Pancreas (tissue), 10 donors: ENCODE results near the gene CALCR. TPM values are rescaled to one million over a fixed set of nuclear protein-coding genes. Genes with fewer than 3 reads are reported as not detected.
"Not testable (repeated sequence)": the region's sequence is repeated elsewhere in the genome, so short reads cannot be mapped to it uniquely, and the experiment has no call there.

Source experiments
- ATAC-seq, 4 donors: fragments of 200-7000 bp; cut with Tn5 transposase; one replicate each; pipeline versions ENCODE4 v1.8.0 to v1.9.1; 2020; ENCODE audit warnings: mild to moderate bottlenecking in 4 of 4, moderate library complexity in 4 of 4
- DNase-seq, 6 donors: peaks; one replicate each; pipeline ENCODE4 v3.0.0-alpha.2; 2020
- FAIRE-seq: peaks from 2 replicates; lab custom pipeline; 2012; peaks lifted over from hg19 to GRCh38; lab: Jason Lieb, UNC
- H3K27ac ChIP-seq, 4 donors: fragments of 200-600 bp; sonication (generic); 1 replicate in 3 of 4; 2 replicates in 1 of 4; pipeline versions ENCODE4 v1.5.0 to v1.8.0; 2020
- H3K27me3 ChIP-seq, 4 donors: fragments of 200-600 bp; one replicate each; pipeline ENCODE4 v1.8.0; 2021
- H3K36me3 ChIP-seq, 3 donors: fragments of 200-600 bp; sonication (generic) in 1 of 3; one replicate each; pipeline versions ENCODE4 v1.5.0 to v1.8.0; 2020 to 2021
- H3K4me1 ChIP-seq, 3 donors: fragments of 200-600 bp; one replicate each; pipeline ENCODE4 v1.8.0; 2021
- H3K4me3 ChIP-seq, 4 donors: fragments of 200-600 bp; sonication (generic) in 2 of 4; one replicate each; pipeline versions ENCODE4 v1.5.0 to v1.8.0; 2020 to 2021
- H3K9me3 ChIP-seq, 4 donors: fragments of 200-600 bp; one replicate each; pipeline ENCODE4 v1.8.0; 2021
- CTCF ChIP-seq, 4 donors: fragments of 200-600 bp; sonication (generic) in 3 of 4; IDR thresholded peaks; one replicate each; pipeline versions ENCODE4 v1.5.0 to v1.8.0; 2021; ENCODE audit warnings: antibody characterized with exemption in 4 of 4
- WGBS, 2 donors: extraction: QIAGEN DNeasy Blood & Tissue Kit; methylation state at CpG; one replicate each; pipeline ENCODE4 v1.1.7; 2013; 5-methylcytosine and 5-hydroxymethylcytosine counted together
- intact Hi-C, 3 donors: fragments of 100-400 bp; cut with DNase I; formaldehyde crosslinking; loops; one replicate each; pipeline versions ENCODE4 v1.11.1 to v1.14.2; 2022
- polyA plus RNA-seq, 2 donors: library from polyadenylated mRNA; stranded (reverse); fragments of 200-250 nt; gene quantifications; one replicate each; pipeline ENCODE4 v1.2.3, GENCODE V29; 2013
- total RNA-seq, 6 donors: library from RNA; stranded (reverse); fragmentation: NEBNext Ultra II Directional in 4 of 6; extraction: Animal tissue kit (Norgen Biotek cat#: 25700) in 4 of 6; gene quantifications; one replicate each; pipeline versions ENCODE4 v1.2.1 to v1.2.4, GENCODE V29; 2021 to 2023
- donor health status: healthy with polysubstance abuse.
- donor health status: DM: no; HTN: no; CAD: no; lungs with moderate emphysema.
- donor health status: DM: no; HTN: no; CAD: no.
- donor health status: control.
- donor health status: control.
- donor health status: Bipolar disorder and iron deficiency.
- donor health status: DM: yes; HTN: yes; CAD: no.
- donor health status: DM: no; HTN: no; CAD: no.
- donor health status: DM: no; HTN: no; CAD: no.
- donor health status: DM: yes; HTN: yes; CAD: no.

The CALCR gene
- total and polyA plus RNA-seq, 8 donors: 0.09 TPM; not detected in 7

- Histone ChIP-seq H3K9me3 (no peaks in the 10 kb centered on the region), H3K27me3 (no peaks in the 10 kb centered on the region), H3K27ac (no peak overlapping the region), H3K36me3 (no peaks in the 10 kb centered on the region), H3K4me1 (no peaks in the 10 kb centered on the region), H3K4me3 (no peak overlapping the region)
- no peak for FAIRE-seq
- DNase-seq: no peak
- TF ChIP-seq CTCF (IDR thresholded peaks at IDR 0.05): no peak
- intact Hi-C loops: no loop called here
- ATAC-seq: no peak
- 29 to 40% methylated on average over 1 of the region's 1 CpG for WGBS, 2 donors
Observed at GRCh38 chr7:93515144-93515543, 59.4 kb downstream of the CALCR start.

- H3K4me3 ChIP-seq: no peak overlapping the region
- H3K9me3 ChIP-seq: no peaks in the 10 kb centered on the region
- H3K27me3 ChIP-seq: no peaks in the 10 kb centered on the region
- no peak overlapping the region for H3K27ac ChIP-seq
- TF ChIP-seq CTCF (IDR thresholded peaks at IDR 0.05): no peak
- intact Hi-C loops: no loop called here
- H3K4me1 ChIP-seq: no peaks in the 10 kb centered on the region
- FAIRE-seq (no peak), ATAC-seq (no peak), DNase-seq (no peak)
- H3K36me3 ChIP-seq: no peaks in the 10 kb centered on the region
Observed at GRCh38 chr7:93509303-93509702, 65.2 kb downstream of the CALCR start.

- DNase-seq: no peak
- ATAC-seq: no peak
- 50 to 68% methylated on average over 3 of the region's 3 CpGs for WGBS, 2 donors
- Histone ChIP-seq H3K27ac (no peak overlapping the region), H3K4me3 (no peak overlapping the region), H3K4me1 (no peaks in the 10 kb centered on the region), H3K36me3 (no peaks in the 10 kb centered on the region), H3K9me3 (no peaks in the 10 kb centered on the region), H3K27me3 (no peaks in the 10 kb centered on the region)
- no peak for FAIRE-seq
- TF ChIP-seq CTCF (IDR thresholded peaks at IDR 0.05): no peak
- intact Hi-C loops: no loop called here
Observed at GRCh38 chr7:93503088-93503487, 71.4 kb downstream of the CALCR start.

GRCh38 chr7:93491860-93492259, 82.7 kb downstream of the CALCR start:
- H3K27ac ChIP-seq, ATAC-seq, H3K4me3 ChIP-seq, intact Hi-C loops, H3K27me3 ChIP-seq, H3K36me3 ChIP-seq, FAIRE-seq, H3K4me1 ChIP-seq, DNase-seq, H3K9me3 ChIP-seq: not testable (repeated sequence)
- WGBS, 2 donors: 75 to 86% methylated on average over 3 of the region's 3 CpGs

GRCh38 chr7:93476491-93477344, 97.8 kb downstream of the CALCR start:
- Histone ChIP-seq H3K27ac (no peak overlapping the region), H3K4me3 (no peak overlapping the region), H3K36me3 (no peaks in the 10 kb centered on the region), H3K9me3 (no peaks in the 10 kb centered on the region), H3K4me1 (no peaks in the 10 kb centered on the region), H3K27me3 (no peaks in the 10 kb centered on the region)
- no peak for ATAC-seq
- no peak for DNase-seq
- FAIRE-seq: no peak
- intact Hi-C loops: no loop called here
- TF ChIP-seq CTCF (IDR thresholded peaks at IDR 0.05): no peak
- 34 to 40% methylated on average over 2 of the region's 2 CpGs for WGBS, 2 donors
